HEK293 (cell line): ENCODE results near the gene COL17A1.

Source experiments
- CTCF ChIP-seq: fragments of 450-650 bp; formaldehyde crosslinking; IDR thresholded peaks from 2 replicates; pipeline ENCODE4 v1.5.1; 2016; ENCODE audit warnings: missing biosample characterization, missing genetic modification characterization
- SCRT2 ChIP-seq: fragments of 450-650 bp; formaldehyde crosslinking; IDR thresholded peaks from 2 replicates; pipeline ENCODE4 v1.5.1; 2016; ENCODE audit warnings: missing biosample characterization, missing genetic modification characterization
- WT1 ChIP-seq: fragments of 450-650 bp; formaldehyde crosslinking; IDR thresholded peaks from 2 replicates; pipeline ENCODE4 v1.5.1; 2016; ENCODE audit warnings: missing biosample characterization, missing genetic modification characterization
- YY1 ChIP-seq: fragments of 450-650 bp; formaldehyde crosslinking; IDR thresholded peaks from 2 replicates; pipeline ENCODE4 v1.5.1; 2018; ENCODE audit warnings: missing biosample characterization, missing genetic modification characterization
- ZBTB48 ChIP-seq: fragments of 450-650 bp; formaldehyde crosslinking; IDR thresholded peaks from 2 replicates; pipeline ENCODE4 v1.5.1; 2016; ENCODE audit warnings: missing biosample characterization, missing genetic modification characterization
- ZNF174 ChIP-seq: fragments of 450-650 bp; formaldehyde crosslinking; IDR thresholded peaks from 2 replicates; pipeline ENCODE4 v1.5.0; 2017; ENCODE audit warnings: missing biosample characterization, mild to moderate bottlenecking, missing genetic modification characterization
- ZNF223 ChIP-seq: fragments of 450-650 bp; formaldehyde crosslinking; IDR thresholded peaks from 2 replicates; pipeline ENCODE4 v1.5.1; 2016; ENCODE audit warnings: missing biosample characterization, missing genetic modification characterization
- ZNF24 ChIP-seq: fragments of 450-650 bp; formaldehyde crosslinking; IDR thresholded peaks from 2 replicates; pipeline ENCODE4 v1.5.1; 2016; ENCODE audit warnings: missing biosample characterization, missing genetic modification characterization
- ZNF248 ChIP-seq: fragments of 450-650 bp; formaldehyde crosslinking; IDR thresholded peaks from 2 replicates; pipeline ENCODE4 v1.5.1; 2017; ENCODE audit warnings: missing biosample characterization, missing genetic modification characterization
- ZNF274 ChIP-seq, 2 experiments: fragments of 200-500 bp in 1 of 2; fragments of 450-650 bp in 1 of 2; sonication (Bioruptor generic) in 1 of 2; formaldehyde crosslinking in 1 of 2; IDR thresholded peaks; 2 replicates each; pipeline versions ENCODE4 v1.5.1 to v1.6.1; 2014 to 2016; ENCODE audit warnings: borderline replicate concordance in 1 of 2, inconsistent platforms in 1 of 2, low read length in 1 of 2, missing biosample characterization in 1 of 2, missing genetic modification characterization in 1 of 2
- ZSCAN5A ChIP-seq: fragments of 450-650 bp; formaldehyde crosslinking; IDR thresholded peaks from 2 replicates; pipeline ENCODE4 v1.5.1; 2016; ENCODE audit warnings: missing biosample characterization, missing genetic modification characterization
- TF ChIP-seq, protein P1 (sequence below): fragments of 450-650 bp; formaldehyde crosslinking; IDR thresholded peaks from 2 replicates; pipeline ENCODE4 v1.5.1; 2016; ENCODE audit warnings: missing biosample characterization, missing genetic modification characterization
- TF ChIP-seq, protein P2 (sequence below): fragments of 450-650 bp; formaldehyde crosslinking; IDR thresholded peaks from 2 replicates; pipeline ENCODE4 v1.5.1; 2016; ENCODE audit warnings: missing biosample characterization, missing genetic modification characterization

GRCh38 chr10:104046651-104047050, 39.0 kb downstream of the COL17A1 start:
- TF ChIP-seq YY1, result no peak
- no peak for TF ChIP-seq WT1 (tag by site-specific recombination)
- TF ChIP-seq ZNF248 (tag by site-specific recombination), result no peak
- no peak for TF ChIP-seq SCRT2 (tag by site-specific recombination)
- TF ChIP-seq CTCF (tag by site-specific recombination), result no peak
- no peak for TF ChIP-seq ZNF174 (tag by site-specific recombination)
- no peak for TF ChIP-seq ZNF274 (IDR thresholded peaks at IDR 0.05; ENCODE audit: low read length)
- TF ChIP-seq ZNF274 (tag by site-specific recombination; IDR thresholded peaks at IDR 0.05; ENCODE audit: borderline replicate concordance), result no peak
- TF ChIP-seq, protein P1, sequence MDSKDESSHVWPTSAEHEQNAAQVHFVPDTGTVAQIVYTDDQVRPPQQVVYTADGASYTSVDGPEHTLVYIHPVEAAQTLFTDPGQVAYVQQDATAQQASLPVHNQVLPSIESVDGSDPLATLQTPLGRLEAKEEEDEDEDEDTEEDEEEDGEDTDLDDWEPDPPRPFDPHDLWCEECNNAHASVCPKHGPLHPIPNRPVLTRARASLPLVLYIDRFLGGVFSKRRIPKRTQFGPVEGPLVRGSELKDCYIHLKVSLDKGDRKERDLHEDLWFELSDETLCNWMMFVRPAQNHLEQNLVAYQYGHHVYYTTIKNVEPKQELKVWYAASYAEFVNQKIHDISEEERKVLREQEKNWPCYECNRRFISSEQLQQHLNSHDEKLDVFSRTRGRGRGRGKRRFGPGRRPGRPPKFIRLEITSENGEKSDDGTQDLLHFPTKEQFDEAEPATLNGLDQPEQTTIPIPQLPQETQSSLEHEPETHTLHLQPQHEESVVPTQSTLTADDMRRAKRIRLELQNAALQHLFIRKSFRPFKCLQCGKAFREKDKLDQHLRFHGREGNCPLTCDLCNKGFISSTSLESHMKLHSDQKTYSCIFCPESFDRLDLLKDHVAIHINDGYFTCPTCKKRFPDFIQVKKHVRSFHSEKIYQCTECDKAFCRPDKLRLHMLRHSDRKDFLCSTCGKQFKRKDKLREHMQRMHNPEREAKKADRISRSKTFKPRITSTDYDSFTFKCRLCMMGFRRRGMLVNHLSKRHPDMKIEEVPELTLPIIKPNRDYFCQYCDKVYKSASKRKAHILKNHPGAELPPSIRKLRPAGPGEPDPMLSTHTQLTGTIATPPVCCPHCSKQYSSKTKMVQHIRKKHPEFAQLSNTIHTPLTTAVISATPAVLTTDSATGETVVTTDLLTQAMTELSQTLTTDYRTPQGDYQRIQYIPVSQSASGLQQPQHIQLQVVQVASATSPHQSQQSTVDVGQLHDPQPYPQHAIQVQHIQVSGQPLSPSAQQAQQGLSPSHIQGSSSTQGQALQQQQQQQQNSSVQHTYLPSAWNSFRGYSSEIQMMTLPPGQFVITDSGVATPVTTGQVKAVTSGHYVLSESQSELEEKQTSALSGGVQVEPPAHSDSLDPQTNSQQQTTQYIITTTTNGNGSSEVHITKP (tag by site-specific recombination), result no peak
- TF ChIP-seq, protein P2, sequence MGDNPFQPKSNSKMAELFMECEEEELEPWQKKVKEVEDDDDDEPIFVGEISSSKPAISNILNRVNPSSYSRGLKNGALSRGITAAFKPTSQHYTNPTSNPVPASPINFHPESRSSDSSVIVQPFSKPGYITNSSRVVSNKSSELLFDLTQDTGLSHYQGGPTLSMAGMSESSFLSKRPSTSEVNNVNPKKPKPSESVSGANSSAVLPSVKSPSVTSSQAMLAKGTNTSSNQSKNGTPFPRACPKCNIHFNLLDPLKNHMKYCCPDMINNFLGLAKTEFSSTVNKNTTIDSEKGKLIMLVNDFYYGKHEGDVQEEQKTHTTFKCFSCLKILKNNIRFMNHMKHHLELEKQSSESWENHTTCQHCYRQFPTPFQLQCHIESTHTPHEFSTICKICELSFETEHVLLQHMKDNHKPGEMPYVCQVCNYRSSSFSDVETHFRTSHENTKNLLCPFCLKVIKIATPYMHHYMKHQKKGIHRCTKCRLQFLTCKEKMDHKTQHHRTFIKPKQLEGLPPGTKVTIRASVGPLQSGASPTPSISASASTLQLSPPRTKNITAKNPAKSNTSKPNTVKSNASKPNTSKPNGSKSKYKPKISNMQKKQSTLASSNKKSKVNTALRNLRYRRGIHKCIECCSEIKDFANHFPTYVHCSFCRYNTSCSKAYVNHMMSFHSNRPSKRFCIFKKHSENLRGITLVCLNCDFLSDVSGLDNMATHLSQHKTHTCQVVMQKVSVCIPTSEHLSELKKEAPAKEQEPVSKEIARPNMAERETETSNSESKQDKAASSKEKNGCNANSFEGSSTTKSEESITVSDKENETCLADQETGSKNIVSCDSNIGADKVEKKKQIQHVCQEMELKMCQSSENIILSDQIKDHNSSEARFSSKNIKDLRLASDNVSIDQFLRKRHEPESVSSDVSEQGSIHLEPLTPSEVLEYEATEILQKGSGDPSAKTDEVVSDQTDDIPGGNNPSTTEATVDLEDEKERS (tag by site-specific recombination), result no peak
- TF ChIP-seq ZSCAN5A (tag by site-specific recombination), result no peak
- no peak for TF ChIP-seq ZNF223 (tag by site-specific recombination)
- TF ChIP-seq ZBTB48 (tag by site-specific recombination), result no peak
- no peak for TF ChIP-seq ZNF24 (tag by site-specific recombination)
